Tibial nerve (tissue), 3 donors: ENCODE data around the gene H3-3A.

ENCODE experiments used
- CTCF ChIP-seq, 5 experiments: fragments of 200-600 bp in 3 of 5; fragments of 450-650 bp in 2 of 5; sonication (generic) in 3 of 5; IDR thresholded peaks; one replicate each; pipeline ENCODE4 v1.5.1; 2016 to 2019; ENCODE audit warnings: antibody characterized with exemption in 5 of 5, mild to moderate bottlenecking in 3 of 5, moderate library complexity in 2 of 5
- POLR2A ChIP-seq, 2 donors: fragments of 450-650 bp; IDR thresholded peaks; one replicate each; pipeline ENCODE4 v1.6.1; 2017; ENCODE audit warnings: antibody characterized with exemption in 2 of 2, mild to moderate bottlenecking in 2 of 2, moderate library complexity in 2 of 2

GRCh38 chr1:226119169-226119568 is 56.7 kb downstream of the H3-3A start:
- TF ChIP-seq POLR2A (IDR thresholded peaks at IDR 0.05) (no peak), CTCF (IDR thresholded peaks at IDR 0.05) (no peak)
